Endothelial cell (in vitro differentiated cells): Measurements from ENCODE around the gene ADRA1B. TPM values are rescaled to one million over a fixed set of nuclear protein-coding genes. Genes with fewer than 3 reads are reported as not detected.

ENCODE experiments used
- DNase-seq: peaks from one replicate; pipeline ENCODE4 v3.0.0; 2021; ENCODE audit warnings: low spot score
- H3K27ac Mint-ChIP-seq: one replicate; pipeline ENCODE4 v1.8.0; 2021; ENCODE audit warnings: mixed read lengths, inconsistent platforms; ENCODE audit not compliant: unreplicated experiment
- H3K27me3 Mint-ChIP-seq: one replicate; pipeline ENCODE4 v1.8.0; 2021; ENCODE audit warnings: mild to moderate bottlenecking, moderate library complexity, mixed read lengths, inconsistent platforms; ENCODE audit not compliant: unreplicated experiment
- H3K36me3 Mint-ChIP-seq: one replicate; pipeline ENCODE4 v1.8.0; 2021; ENCODE audit warnings: mild to moderate bottlenecking, low read depth, mixed read lengths, inconsistent platforms; ENCODE audit not compliant: unreplicated experiment
- H3K4me1 Mint-ChIP-seq: one replicate; pipeline ENCODE4 v1.8.0; 2021; ENCODE audit warnings: mild to moderate bottlenecking, mixed read lengths, inconsistent platforms; ENCODE audit not compliant: unreplicated experiment
- H3K4me3 Mint-ChIP-seq: one replicate; pipeline ENCODE4 v1.8.0; 2021; ENCODE audit warnings: mild to moderate bottlenecking, mixed read lengths, inconsistent platforms; ENCODE audit not compliant: unreplicated experiment
- H3K9me3 Mint-ChIP-seq: one replicate; pipeline ENCODE4 v1.8.0; 2021; ENCODE audit warnings: mixed read lengths, inconsistent platforms; ENCODE audit not compliant: unreplicated experiment
- CTCF ChIP-seq: fragments of 200-600 bp; sonication (generic); IDR thresholded peaks from one replicate; pipeline ENCODE4 v1.5.0; 2021; ENCODE audit warnings: antibody characterized with exemption; ENCODE audit not compliant: unreplicated experiment
- total RNA-seq: library from RNA; stranded (reverse); fragmentation: NEBNext Ultra II Directional; extraction: Animal tissue kit (Norgen Biotek cat#: 25700); gene quantifications from one replicate; pipeline ENCODE4 v1.2.1, GENCODE V29; 2021; ENCODE audit not compliant: unreplicated experiment

The ADRA1B gene
- total RNA-seq, 1 donor from 2014 or later: not detected

- Mint-ChIP-seq H3K27me3 (peaks cover 1% of the 10 kb centered on the region), H3K4me1 (peaks cover 4% of the 10 kb centered on the region), H3K27ac (no peak overlapping the region), H3K4me3 (no peak overlapping the region), H3K9me3 (no peaks in the 10 kb centered on the region), H3K36me3 (no peaks in the 10 kb centered on the region)
- no peak for DNase-seq
- no peak for TF ChIP-seq CTCF
Observed at GRCh38 chr5:159893040-159893695, 23.1 kb upstream of the ADRA1B start.

GRCh38 chr5:159894149-159894720, 22.0 kb upstream of the ADRA1B start:
- DNase-seq: no peak
- Mint-ChIP-seq H3K4me1 (peaks cover 4% of the 10 kb centered on the region), H3K27me3 (peaks cover 1% of the 10 kb centered on the region), H3K27ac (no peak overlapping the region), H3K9me3 (no peaks in the 10 kb centered on the region), H3K4me3 (no peak overlapping the region), H3K36me3 (no peaks in the 10 kb centered on the region)
- no peak for TF ChIP-seq CTCF

GRCh38 chr5:159897786-159898393, 18.4 kb upstream of the ADRA1B start:
- Mint-ChIP-seq H3K4me1 (peaks cover 4% of the 10 kb centered on the region), H3K27me3 (peaks cover 1% of the 10 kb centered on the region), H3K4me3 (no peak overlapping the region), H3K36me3 (no peaks in the 10 kb centered on the region), H3K27ac (no peak overlapping the region), H3K9me3 (no peaks in the 10 kb centered on the region)
- no peak for DNase-seq
- no peak for TF ChIP-seq CTCF

- H3K36me3 Mint-ChIP-seq: no peaks in the 10 kb centered on the region
- no peaks in the 10 kb centered on the region for H3K9me3 Mint-ChIP-seq
- H3K27ac Mint-ChIP-seq: no peak overlapping the region
- TF ChIP-seq CTCF: no peak
- H3K4me3 Mint-ChIP-seq: no peak overlapping the region
- peaks cover 1% of the 10 kb centered on the region for H3K27me3 Mint-ChIP-seq
- peaks cover 4% of the 10 kb centered on the region for H3K4me1 Mint-ChIP-seq
- DNase-seq: no peak
Observed at GRCh38 chr5:159899067-159900049, 16.9 kb upstream of the ADRA1B start.
